Pancreas (tissue), 10 donors: ENCODE results near the gene CDK6. TPM values are rescaled to one million over a fixed set of nuclear protein-coding genes. Genes with fewer than 3 reads are reported as not detected.
A peak's percentile ranks its signal among the peaks of the same experiment; 100 is the strongest.

Source experiments
- ATAC-seq, 4 donors: fragments of 200-7000 bp; cut with Tn5 transposase; one replicate each; pipeline versions ENCODE4 v1.8.0 to v1.9.1; 2020; ENCODE audit warnings: mild to moderate bottlenecking in 4 of 4, moderate library complexity in 4 of 4
- DNase-seq, 6 donors: peaks; one replicate each; pipeline ENCODE4 v3.0.0-alpha.2; 2020
- FAIRE-seq: peaks from 2 replicates; lab custom pipeline; 2012; peaks lifted over from hg19 to GRCh38; lab: Jason Lieb, UNC
- H3K27ac ChIP-seq, 4 donors: fragments of 200-600 bp; sonication (generic); 1 replicate in 3 of 4; 2 replicates in 1 of 4; pipeline versions ENCODE4 v1.5.0 to v1.8.0; 2020
- H3K27me3 ChIP-seq, 4 donors: fragments of 200-600 bp; one replicate each; pipeline ENCODE4 v1.8.0; 2021
- H3K36me3 ChIP-seq, 3 donors: fragments of 200-600 bp; sonication (generic) in 1 of 3; one replicate each; pipeline versions ENCODE4 v1.5.0 to v1.8.0; 2020 to 2021
- H3K4me1 ChIP-seq, 3 donors: fragments of 200-600 bp; one replicate each; pipeline ENCODE4 v1.8.0; 2021
- H3K4me3 ChIP-seq, 4 donors: fragments of 200-600 bp; sonication (generic) in 2 of 4; one replicate each; pipeline versions ENCODE4 v1.5.0 to v1.8.0; 2020 to 2021
- H3K9me3 ChIP-seq, 4 donors: fragments of 200-600 bp; one replicate each; pipeline ENCODE4 v1.8.0; 2021
- WGBS, 2 donors: extraction: QIAGEN DNeasy Blood & Tissue Kit; methylation state at CpG; one replicate each; pipeline ENCODE4 v1.1.7; 2013; 5-methylcytosine and 5-hydroxymethylcytosine counted together
- intact Hi-C, 3 donors: fragments of 100-400 bp; cut with DNase I; formaldehyde crosslinking; loops; one replicate each; pipeline versions ENCODE4 v1.11.1 to v1.14.2; 2022
- polyA plus RNA-seq, 2 donors: library from polyadenylated mRNA; stranded (reverse); fragments of 200-250 nt; gene quantifications; one replicate each; pipeline ENCODE4 v1.2.3, GENCODE V29; 2013
- total RNA-seq, 6 donors: library from RNA; stranded (reverse); fragmentation: NEBNext Ultra II Directional in 4 of 6; extraction: Animal tissue kit (Norgen Biotek cat#: 25700) in 4 of 6; gene quantifications; one replicate each; pipeline versions ENCODE4 v1.2.1 to v1.2.4, GENCODE V29; 2021 to 2023
- TF ChIP-seq, protein P1 (sequence below), 4 donors: fragments of 200-600 bp; sonication (generic) in 3 of 4; IDR thresholded peaks; one replicate each; pipeline versions ENCODE4 v1.5.0 to v1.8.0; 2021; ENCODE audit warnings: antibody characterized with exemption in 4 of 4
- donor health status: healthy with polysubstance abuse.
- donor health status: DM: no; HTN: no; CAD: no; lungs with moderate emphysema.
- donor health status: DM: no; HTN: no; CAD: no.
- donor health status: control.
- donor health status: control.
- donor health status: Bipolar disorder and iron deficiency.
- donor health status: DM: yes; HTN: yes; CAD: no.
- donor health status: DM: no; HTN: no; CAD: no.
- donor health status: DM: no; HTN: no; CAD: no.
- donor health status: DM: yes; HTN: yes; CAD: no.

The CDK6 gene
- total and polyA plus RNA-seq, 8 donors, result 2.4 to 33.4 (median 18.7) TPM

DNA sequence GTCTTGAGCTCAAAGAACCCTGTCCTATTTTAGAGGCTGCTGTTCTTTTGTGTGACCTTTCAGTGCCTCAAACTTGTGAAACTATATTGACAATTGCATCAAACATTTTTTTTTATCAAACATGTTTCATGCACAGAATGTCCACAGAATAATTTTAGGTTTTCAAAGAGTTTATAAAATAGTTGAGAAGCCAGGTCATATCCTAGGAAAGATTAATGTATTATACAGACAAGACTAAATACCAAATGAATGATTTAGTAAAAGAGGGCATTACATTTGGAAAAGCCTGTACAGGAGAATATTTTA is 67.0 kb downstream of the CDK6 start:
- intact Hi-C loops, result no loop called here
- Histone ChIP-seq H3K4me3 (no peak overlapping the region), H3K36me3 (peaks cover 0 to 11% (median 0%) of the 10 kb centered on the region in 3 donors), H3K27ac (no peak overlapping the region), H3K9me3 (no peaks in the 10 kb centered on the region), H3K4me1 (peaks cover 0 to 11% (median 7%) of the 10 kb centered on the region in 3 donors), H3K27me3 (no peaks in the 10 kb centered on the region)
- ATAC-seq (no peak), FAIRE-seq (no peak), DNase-seq (no peak)
- TF ChIP-seq, protein P1, sequence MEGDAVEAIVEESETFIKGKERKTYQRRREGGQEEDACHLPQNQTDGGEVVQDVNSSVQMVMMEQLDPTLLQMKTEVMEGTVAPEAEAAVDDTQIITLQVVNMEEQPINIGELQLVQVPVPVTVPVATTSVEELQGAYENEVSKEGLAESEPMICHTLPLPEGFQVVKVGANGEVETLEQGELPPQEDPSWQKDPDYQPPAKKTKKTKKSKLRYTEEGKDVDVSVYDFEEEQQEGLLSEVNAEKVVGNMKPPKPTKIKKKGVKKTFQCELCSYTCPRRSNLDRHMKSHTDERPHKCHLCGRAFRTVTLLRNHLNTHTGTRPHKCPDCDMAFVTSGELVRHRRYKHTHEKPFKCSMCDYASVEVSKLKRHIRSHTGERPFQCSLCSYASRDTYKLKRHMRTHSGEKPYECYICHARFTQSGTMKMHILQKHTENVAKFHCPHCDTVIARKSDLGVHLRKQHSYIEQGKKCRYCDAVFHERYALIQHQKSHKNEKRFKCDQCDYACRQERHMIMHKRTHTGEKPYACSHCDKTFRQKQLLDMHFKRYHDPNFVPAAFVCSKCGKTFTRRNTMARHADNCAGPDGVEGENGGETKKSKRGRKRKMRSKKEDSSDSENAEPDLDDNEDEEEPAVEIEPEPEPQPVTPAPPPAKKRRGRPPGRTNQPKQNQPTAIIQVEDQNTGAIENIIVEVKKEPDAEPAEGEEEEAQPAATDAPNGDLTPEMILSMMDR (IDR thresholded peaks at IDR 0.05), result no peak

DNA sequence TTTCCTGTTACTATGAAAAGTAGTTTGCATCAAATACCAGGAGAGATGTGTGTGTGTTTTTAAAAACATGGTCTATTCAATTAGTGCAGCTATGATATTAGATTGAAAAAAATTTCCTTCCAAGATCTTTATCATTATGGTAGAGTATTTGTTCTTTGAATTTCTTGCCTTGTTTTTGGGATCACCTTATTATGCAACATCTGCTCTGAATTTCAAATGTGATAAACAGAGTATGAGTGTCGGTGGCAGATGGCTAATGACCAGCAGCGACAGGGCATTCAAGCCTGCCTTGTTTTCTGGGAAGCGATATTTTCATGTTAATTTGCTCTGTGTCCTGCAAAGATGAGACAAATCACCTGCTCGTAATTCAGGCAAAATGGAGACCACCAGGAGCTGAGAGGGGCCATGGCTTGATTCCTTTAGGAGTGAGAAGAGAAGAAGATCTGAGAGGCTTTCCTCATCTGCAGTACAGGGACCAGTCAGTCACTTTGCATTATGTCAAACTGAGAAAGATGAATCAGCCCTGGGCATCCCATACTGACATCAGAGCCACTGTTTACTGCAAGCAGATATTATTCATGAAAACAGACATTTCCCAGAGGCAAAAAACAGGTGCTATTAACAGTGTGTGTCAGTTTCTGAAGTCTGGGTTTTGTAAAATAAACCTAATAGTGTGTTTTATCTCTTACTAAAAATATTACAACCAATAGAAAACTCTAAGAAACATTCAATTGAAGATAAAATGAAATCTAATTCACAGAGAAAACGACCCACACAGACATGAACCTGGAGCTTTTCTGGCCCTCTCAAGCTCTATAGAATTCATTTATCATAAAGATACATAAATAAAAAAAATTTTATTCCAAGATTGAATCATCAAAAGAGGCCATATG is 67.6 kb downstream of the CDK6 start:
- Histone ChIP-seq H3K4me1 (peaks cover 0 to 14% (median 7%) of the 10 kb centered on the region in 3 donors), H3K27ac (no peak overlapping the region), H3K27me3 (no peaks in the 10 kb centered on the region), H3K4me3 (no peak overlapping the region), H3K36me3 (peaks cover 0 to 5% (median 0%) of the 10 kb centered on the region in 3 donors), H3K9me3 (no peaks in the 10 kb centered on the region)
- intact Hi-C loops, result no loop called here
- ATAC-seq, result peak in 1 of 4 donors; percentile 25
- WGBS, 2 donors, result 86 to 87% methylated on average over 5 of the region's 5 CpGs
- no peak for DNase-seq
- TF ChIP-seq, protein P1 (IDR thresholded peaks at IDR 0.05), result no peak
- FAIRE-seq, result no peak

DNA sequence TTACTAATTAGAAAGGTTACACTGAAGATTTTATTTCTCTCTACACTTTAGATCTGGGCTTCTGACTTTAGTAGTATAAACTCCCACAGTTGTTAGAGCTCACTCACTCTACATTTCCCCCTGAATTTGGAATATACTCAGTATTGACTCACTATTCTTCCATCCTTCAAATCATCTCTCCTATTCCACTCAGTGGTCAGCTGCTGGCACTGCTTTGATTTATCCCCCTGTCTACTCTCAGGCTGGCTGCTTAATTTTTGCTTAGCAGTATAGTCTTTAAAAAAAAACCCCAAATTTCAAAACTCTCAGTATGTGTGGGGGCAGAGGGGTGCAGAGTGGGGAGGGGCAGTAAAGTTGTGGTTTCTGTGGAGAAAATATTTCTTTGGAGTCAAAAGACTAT is 68.9 kb downstream of the CDK6 start:
- peak in 1 of 4 donors; percentile 27 for ATAC-seq
- no peak for DNase-seq
- no peaks in the 10 kb centered on the region for H3K27me3 ChIP-seq
- peaks cover 0 to 25% (median 7%) of the 10 kb centered on the region in 3 donors for H3K4me1 ChIP-seq
- FAIRE-seq, result no peak
- intact Hi-C loops, result no loop called here
- H3K36me3 ChIP-seq, result no peaks in the 10 kb centered on the region
- TF ChIP-seq, protein P1 (IDR thresholded peaks at IDR 0.05), result no peak
- no peak overlapping the region for H3K4me3 ChIP-seq
- H3K9me3 ChIP-seq, result no peaks in the 10 kb centered on the region
- no peak overlapping the region for H3K27ac ChIP-seq

DNA sequence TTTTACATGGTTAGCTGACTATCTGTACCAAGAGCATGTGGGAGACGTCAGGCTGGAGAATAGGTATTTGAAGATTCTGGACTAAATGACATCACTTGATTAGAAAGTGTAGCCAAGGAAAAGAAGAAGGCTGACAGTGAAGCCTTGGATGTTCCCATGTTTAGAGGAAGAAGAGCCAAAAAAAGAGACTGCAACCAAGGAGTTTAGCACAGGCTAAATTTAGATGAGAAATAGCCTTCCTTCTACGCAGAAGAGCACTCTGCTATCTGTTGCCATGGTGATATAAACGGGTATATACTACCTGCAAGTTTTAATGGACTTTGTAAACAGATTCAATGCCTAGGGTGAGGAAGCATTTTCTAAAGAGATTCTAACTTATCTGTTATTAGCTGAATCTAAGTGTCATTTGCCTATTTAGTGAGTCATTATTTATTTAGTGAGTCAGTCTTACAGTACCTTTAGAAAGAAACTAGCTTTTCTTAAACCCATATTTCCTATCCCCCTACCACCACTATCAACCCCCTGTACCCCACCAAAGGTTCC is 69.8 kb downstream of the CDK6 start:
- WGBS, 2 donors, result 27 to 36% methylated on average over 3 of the region's 3 CpGs
- Histone ChIP-seq H3K4me1 (peaks cover 0 to 25% (median 7%) of the 10 kb centered on the region in 3 donors), H3K4me3 (no peak overlapping the region), H3K36me3 (no peaks in the 10 kb centered on the region), H3K27ac (peak overlapping the region in 1 of 4 donors; percentile 20), H3K27me3 (no peaks in the 10 kb centered on the region), H3K9me3 (no peaks in the 10 kb centered on the region)
- FAIRE-seq (no peak), ATAC-seq (peak; percentile 60 to 72 (median 70)), DNase-seq (no peak)
- intact Hi-C loops, result no loop called here
- TF ChIP-seq, protein P1 (IDR thresholded peaks at IDR 0.05), result no peak

DNA sequence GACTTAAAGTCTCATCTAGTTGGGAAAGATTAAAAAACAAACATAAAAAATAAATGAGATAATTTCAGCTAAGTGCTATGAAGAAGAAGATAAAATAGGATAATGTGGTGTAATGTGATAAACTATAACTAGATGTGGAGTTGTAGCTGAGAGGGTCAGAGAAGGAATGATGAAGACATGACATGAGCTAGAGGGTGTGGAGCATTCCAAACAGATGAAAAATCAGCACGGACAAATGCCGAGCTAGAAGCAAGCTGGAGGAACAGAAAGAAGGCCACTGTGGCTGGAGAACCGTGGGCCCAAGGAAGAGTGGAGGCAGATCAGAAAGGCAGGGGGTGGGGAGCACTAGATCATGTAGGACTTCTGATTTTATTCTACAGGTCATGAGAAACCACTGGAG is 70.6 kb downstream of the CDK6 start:
- Histone ChIP-seq H3K27me3 (no peaks in the 10 kb centered on the region), H3K9me3 (no peaks in the 10 kb centered on the region), H3K4me3 (no peak overlapping the region), H3K4me1 (peaks cover 0 to 25% (median 7%) of the 10 kb centered on the region in 3 donors), H3K36me3 (no peaks in the 10 kb centered on the region), H3K27ac (no peak overlapping the region)
- WGBS, 2 donors, result 74 to 81% methylated on average over 3 of the region's 3 CpGs
- ATAC-seq (peak in 1 of 4 donors; percentile 35), DNase-seq (no peak), FAIRE-seq (no peak)
- TF ChIP-seq, protein P1 (IDR thresholded peaks at IDR 0.05), result no peak
- intact Hi-C loops, result no loop called here
